OCI-LY7 (cell line): ENCODE data around the gene TUBGCP2.

Experiments used
- CTCF ChIP-seq: fragments of 200-600 bp; sonication (generic); conservative IDR thresholded peaks from 2 replicates; pipeline ENCODE4 v1.5.1; 2014; ENCODE audit warnings: mild to moderate bottlenecking, antibody characterized with exemption, low read length, moderate library complexity, mixed read lengths
- EZH2phosphoT487 ChIP-seq: fragments of 200-600 bp; sonication (generic); IDR thresholded peaks from 2 replicates; pipeline ENCODE4 v1.6.1; 2018; ENCODE audit warnings: low read depth, borderline replicate concordance, mild to moderate bottlenecking, mixed run types, antibody characterized with exemption, low read length, moderate library complexity, mixed read lengths

GRCh38 chr10:133314911-133315310 lies 6.2 kb upstream of the TUBGCP2 start:
- TF ChIP-seq CTCF (no peak), EZH2phosphoT487 (no peak)
